H9 (cell line): ENCODE results near the gene ALDH1A3. TPM values are rescaled to one million over a fixed set of nuclear protein-coding genes. Genes with fewer than 3 reads are reported as not detected.

Experiments used
- DNase-seq: peaks from one replicate; pipeline ENCODE4 v3.0.0-alpha.2; 2017
- H2AFZ ChIP-seq: one replicate; pipeline ENCODE4 v1.6.1; 2013; ENCODE audit warnings: mild to moderate bottlenecking, low read length, control low read depth, moderate library complexity
- H2AK5ac ChIP-seq: 2 replicates; pipeline ENCODE4 v1.6.1; 2013; ENCODE audit warnings: low read length, control low read depth, mixed read lengths; ENCODE audit not compliant: insufficient read length
- H2BK120ac ChIP-seq: one replicate; pipeline ENCODE4 v1.6.1; 2013; ENCODE audit warnings: low read depth, mild to moderate bottlenecking, low read length, control low read depth, inconsistent platforms; ENCODE audit not compliant: poor library complexity, severe bottlenecking
- H2BK12ac ChIP-seq: 2 replicates; pipeline ENCODE4 v1.6.1; 2013; ENCODE audit warnings: low read length, control low read depth, mixed read lengths, low read depth; ENCODE audit not compliant: insufficient read length
- H2BK15ac ChIP-seq: 2 replicates; pipeline ENCODE4 v1.6.1; 2013; ENCODE audit warnings: low read depth, low read length, control low read depth
- H2BK20ac ChIP-seq: one replicate; pipeline ENCODE4 v1.6.1; 2013; ENCODE audit warnings: low read depth, mild to moderate bottlenecking, low read length, control low read depth, inconsistent platforms; ENCODE audit not compliant: poor library complexity, severe bottlenecking
- H2BK5ac ChIP-seq: 2 replicates; pipeline ENCODE4 v1.6.1; 2013; ENCODE audit warnings: low read length, control low read depth, mixed read lengths; ENCODE audit not compliant: insufficient read length
- H3K14ac ChIP-seq: 2 replicates; pipeline ENCODE4 v1.6.1; 2013; ENCODE audit warnings: low read length, control low read depth; ENCODE audit not compliant: insufficient read depth
- H3K18ac ChIP-seq: 2 replicates; pipeline ENCODE4 v1.6.1; 2013; ENCODE audit warnings: low read depth, mild to moderate bottlenecking, mixed read lengths, low read length, control low read depth; ENCODE audit not compliant: insufficient read length
- H3K23ac ChIP-seq: 2 replicates; pipeline ENCODE4 v1.6.1; 2013; ENCODE audit warnings: low read length, control low read depth, mixed read lengths, low read depth; ENCODE audit not compliant: insufficient read length
- H3K23me2 ChIP-seq: 2 replicates; pipeline ENCODE4 v1.6.1; 2013; ENCODE audit warnings: low read depth, mild to moderate bottlenecking, mixed read lengths, low read length, control low read depth; ENCODE audit not compliant: insufficient read length, poor library complexity, severe bottlenecking
- H3K27ac ChIP-seq: 2 replicates; pipeline ENCODE4 v1.5.1; 2013; ENCODE audit warnings: low read length, control low read depth, mixed read lengths, low read depth; ENCODE audit not compliant: insufficient read length
- H3K27me3 ChIP-seq: 2 replicates; pipeline ENCODE4 v1.6.1; 2013; ENCODE audit warnings: low read length, control low read depth, inconsistent platforms; ENCODE audit not compliant: insufficient read depth
- H3K4ac ChIP-seq: 2 replicates; pipeline ENCODE4 v1.6.1; 2013; ENCODE audit warnings: low read depth, mild to moderate bottlenecking, control low read depth, inconsistent platforms, low read length, moderate library complexity
- H3K4me1 ChIP-seq: 2 replicates; pipeline ENCODE4 v1.6.1; 2013; ENCODE audit warnings: low read length, control low read depth, inconsistent platforms; ENCODE audit not compliant: insufficient read depth
- H3K4me2 ChIP-seq: 2 replicates; pipeline ENCODE4 v1.6.1; 2013; ENCODE audit warnings: low read length, control low read depth, mixed read lengths; ENCODE audit not compliant: insufficient read length, insufficient read depth
- H3K56ac ChIP-seq: 2 replicates; pipeline ENCODE4 v1.6.1; 2013; ENCODE audit warnings: low read depth, mild to moderate bottlenecking, mixed read lengths, low read length, control low read depth; ENCODE audit not compliant: insufficient read length
- H3K79me1 ChIP-seq: 2 replicates; pipeline ENCODE4 v1.6.1; 2013; ENCODE audit warnings: low read depth, mild to moderate bottlenecking, moderate library complexity, low read length, control low read depth, inconsistent platforms; ENCODE audit not compliant: insufficient read depth, poor library complexity, severe bottlenecking
- H3K79me2 ChIP-seq: 2 replicates; pipeline ENCODE4 v1.6.1; 2013; ENCODE audit warnings: low read length, control low read depth, inconsistent platforms; ENCODE audit not compliant: insufficient read depth
- H3K9ac ChIP-seq: 2 replicates; pipeline ENCODE4 v1.6.1; 2013; ENCODE audit warnings: low read length, control low read depth, mixed read lengths; ENCODE audit not compliant: insufficient read length; ENCODE audit errors: extremely low read depth
- H3K9me3 ChIP-seq: one replicate; pipeline ENCODE4 v1.6.1; 2013; ENCODE audit warnings: low read depth, low read length, inconsistent platforms; ENCODE audit not compliant: control insufficient read depth
- H3T11ph ChIP-seq: one replicate; pipeline ENCODE4 v1.6.1; 2013; ENCODE audit warnings: mild to moderate bottlenecking, low read length, control low read depth, inconsistent platforms
- H4K20me1 ChIP-seq: one replicate; pipeline ENCODE4 v1.6.1; 2013; ENCODE audit not compliant: control insufficient read depth, insufficient read length, insufficient read depth
- H4K5ac ChIP-seq: 2 replicates; pipeline ENCODE4 v1.6.1; 2013; ENCODE audit warnings: low read depth, mild to moderate bottlenecking, mixed read lengths, low read length, control low read depth; ENCODE audit not compliant: insufficient read length
- H4K8ac ChIP-seq: replicated peaks from 2 replicates; pipeline ENCODE4 v1.6.1; 2013; ENCODE audit warnings: low read length, control low read depth, mixed read lengths, low read depth; ENCODE audit not compliant: insufficient read length
- H4K91ac ChIP-seq: 2 replicates; pipeline ENCODE4 v1.6.1; 2013; ENCODE audit warnings: low read depth, mild to moderate bottlenecking, moderate library complexity, mixed read lengths, low read length, control low read depth; ENCODE audit not compliant: insufficient read length
- H3K27ac Mint-ChIP-seq, 3 experiments: 2 replicates in 2 of 3; 3 replicates in 1 of 3; pipeline ENCODE4 v1.8.0; 2020 to 2021; ENCODE audit warnings: mixed read lengths in 3 of 3, mild to moderate bottlenecking in 1 of 3, moderate library complexity in 1 of 3
- H3K27me3 Mint-ChIP-seq: 2 replicates; pipeline ENCODE4 v1.8.0; 2021; ENCODE audit warnings: low read depth, mild to moderate bottlenecking, moderate library complexity, mixed read lengths
- H3K36me3 Mint-ChIP-seq, 3 experiments: 2 replicates in 2 of 3; 3 replicates in 1 of 3; pipeline ENCODE4 v1.8.0; 2020 to 2021; ENCODE audit warnings: low read depth in 3 of 3, mixed read lengths in 3 of 3; ENCODE audit not compliant: insufficient read depth in 1 of 3
- H3K4me1 Mint-ChIP-seq, 2 experiments: 2 replicates each; pipeline ENCODE4 v1.8.0; 2020; ENCODE audit warnings: mixed read lengths in 2 of 2
- H3K4me3 Mint-ChIP-seq, 2 experiments: 2 replicates in 1 of 2; 3 replicates in 1 of 2; pipeline ENCODE4 v1.8.0; 2020 to 2021; ENCODE audit warnings: mild to moderate bottlenecking in 2 of 2, mixed read lengths in 2 of 2, moderate library complexity in 1 of 2
- H3K9me3 Mint-ChIP-seq, 2 experiments: 2 replicates in 1 of 2; 3 replicates in 1 of 2; pipeline ENCODE4 v1.8.0; 2020; ENCODE audit warnings: mild to moderate bottlenecking in 2 of 2, mixed read lengths in 2 of 2, moderate library complexity in 1 of 2
- CTCF ChIP-seq: fragments of 200-600 bp; sonication (generic); conservative IDR thresholded peaks from 3 replicates; pipeline ENCODE4 v1.8.0; 2021; ENCODE audit warnings: antibody characterized with exemption, mild to moderate bottlenecking
- WGBS: extraction: QIAGEN DNeasy Blood & Tissue Kit; methylation state at CpG from one replicate; pipeline ENCODE4 v1.1.7; 2013; ENCODE audit warnings: missing lambda C conversion rate, low lambda C conversion rate, mixed read lengths; ENCODE audit not compliant: insufficient read length; ENCODE audit errors: extremely low coverage; 5-methylcytosine and 5-hydroxymethylcytosine counted together
- total RNA-seq: library from RNA; stranded (reverse); gene quantifications from 2 replicates; pipeline ENCODE4 v1.2.1, GENCODE V29; 2021

Gene ALDH1A3
- total RNA-seq, 1 experiment from 2014 or later, result 9.2 TPM

GRCh38 chr15:100941536-100941935 is 61.9 kb downstream of the ALDH1A3 start:
- no peak overlapping the region for H3K27ac Mint-ChIP-seq
- WGBS, result no CpG with 5 or more reads among the region's 10 CpGs
- TF ChIP-seq CTCF, result no peak

More at GRCh38 chr15:100941536-100941935, 61.9 kb downstream of the ALDH1A3 start:
- Histone ChIP-seq H3K56ac (no peak overlapping the region), H2BK5ac (no peak overlapping the region), H4K5ac (no peak overlapping the region), H3K9me3 (no peaks in the 10 kb centered on the region), H3K9ac (no peak overlapping the region), H3K4ac (no peak overlapping the region), H2BK15ac (no peak overlapping the region), H3K4me2 (no peak overlapping the region), H2AK5ac (no peak overlapping the region), H2BK120ac (no peak overlapping the region), H3K23me2 (no peaks in the 10 kb centered on the region), H3T11ph (no peak overlapping the region), H3K14ac (no peak overlapping the region; the same call in 1 of the 2 replicates), H3K18ac (no peak overlapping the region), H2BK20ac (no peak overlapping the region), H3K27me3 (no peaks in the 10 kb centered on the region), H4K91ac (no peak overlapping the region), H4K8ac (no peak overlapping the region), H2AFZ (no peak overlapping the region), H3K23ac (no peak overlapping the region), H4K20me1 (no peaks in the 10 kb centered on the region), H3K4me1 (no peaks in the 10 kb centered on the region), H2BK12ac (no peak overlapping the region), H3K79me2 (no peaks in the 10 kb centered on the region), H3K79me1 (no peaks in the 10 kb centered on the region), H3K27ac (no peak overlapping the region)
- no peaks in the 10 kb centered on the region for H3K27me3 Mint-ChIP-seq
- no peaks in the 10 kb centered on the region for H3K36me3 Mint-ChIP-seq
- no peak overlapping the region for H3K4me3 Mint-ChIP-seq
- no peak for DNase-seq
- H3K4me1 Mint-ChIP-seq, result no peaks in the 10 kb centered on the region
- H3K9me3 Mint-ChIP-seq, result no peaks in the 10 kb centered on the region
